GM06990 (cell line): ENCODE data around the gene GLTP.

Source experiments
- DNase-seq: peaks from one replicate; pipeline ENCODE4 v3.0.0-alpha.2; 2011; ENCODE audit not compliant: insufficient read length; ENCODE audit errors: extremely low read depth
- H3K27me3 ChIP-seq: replicated peaks from 2 replicates; pipeline ENCODE4 v1.6.0; 2011; ENCODE audit warnings: low read length; ENCODE audit not compliant: control insufficient read depth, insufficient read depth
- H3K36me3 ChIP-seq: 2 replicates; pipeline ENCODE4 v1.5.1; 2011; ENCODE audit warnings: low read length; ENCODE audit not compliant: control insufficient read depth, insufficient read depth
- H3K4me3 ChIP-seq: replicated peaks from 2 replicates; pipeline ENCODE4 v1.5.1; 2011; ENCODE audit warnings: low read depth, mild to moderate bottlenecking, control low read depth, low read length
- TF ChIP-seq, protein P1 (sequence below): IDR thresholded peaks from 2 replicates; pipeline ENCODE4 v1.5.1; 2011; ENCODE audit warnings: low read length, control low read depth, mild to moderate bottlenecking, inconsistent platforms; ENCODE audit not compliant: insufficient read depth, poor library complexity, severe bottlenecking

Gene GLTP

DNA sequence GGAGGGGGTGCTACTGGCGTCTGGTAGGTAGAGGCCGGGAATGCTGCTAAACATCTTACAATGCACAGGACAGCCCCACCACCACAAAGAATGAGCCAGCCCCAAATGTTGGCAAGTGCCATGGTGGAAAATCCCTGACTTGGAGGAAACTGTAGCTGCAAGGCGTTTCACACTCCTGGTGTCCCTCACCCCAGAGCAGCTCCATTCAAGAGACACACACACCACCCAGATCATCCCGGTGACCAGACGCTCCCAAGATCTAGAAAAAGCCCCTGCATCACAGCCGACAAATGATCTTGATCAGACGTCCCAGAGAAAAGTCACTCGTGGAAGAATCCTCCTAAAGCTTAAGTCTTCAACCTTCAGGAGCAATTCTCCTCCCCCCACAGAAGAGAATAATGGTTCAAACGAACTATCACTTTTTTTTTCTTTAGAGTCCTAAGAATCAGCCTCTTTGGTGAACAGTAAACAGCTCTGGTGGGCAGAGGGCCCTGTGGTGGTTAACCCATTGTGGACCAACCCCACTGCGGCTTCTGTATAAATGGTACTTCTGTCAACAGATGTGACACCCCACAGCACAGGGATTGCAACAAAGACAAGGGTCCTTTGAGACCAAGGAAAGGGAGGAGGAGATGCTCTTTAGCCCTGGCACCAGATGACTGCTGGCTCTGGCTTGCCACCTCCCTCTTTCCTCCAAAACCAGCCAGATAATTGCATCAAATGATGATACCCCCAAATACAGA, 2.7 kb downstream of the GLTP start:
- Histone ChIP-seq H3K36me3 (no peaks in the 10 kb centered on the region; the same call in 1 of the 2 replicates), H3K27me3 (no peaks in the 10 kb centered on the region), H3K4me3 (no peak overlapping the region)
- TF ChIP-seq, protein P1, sequence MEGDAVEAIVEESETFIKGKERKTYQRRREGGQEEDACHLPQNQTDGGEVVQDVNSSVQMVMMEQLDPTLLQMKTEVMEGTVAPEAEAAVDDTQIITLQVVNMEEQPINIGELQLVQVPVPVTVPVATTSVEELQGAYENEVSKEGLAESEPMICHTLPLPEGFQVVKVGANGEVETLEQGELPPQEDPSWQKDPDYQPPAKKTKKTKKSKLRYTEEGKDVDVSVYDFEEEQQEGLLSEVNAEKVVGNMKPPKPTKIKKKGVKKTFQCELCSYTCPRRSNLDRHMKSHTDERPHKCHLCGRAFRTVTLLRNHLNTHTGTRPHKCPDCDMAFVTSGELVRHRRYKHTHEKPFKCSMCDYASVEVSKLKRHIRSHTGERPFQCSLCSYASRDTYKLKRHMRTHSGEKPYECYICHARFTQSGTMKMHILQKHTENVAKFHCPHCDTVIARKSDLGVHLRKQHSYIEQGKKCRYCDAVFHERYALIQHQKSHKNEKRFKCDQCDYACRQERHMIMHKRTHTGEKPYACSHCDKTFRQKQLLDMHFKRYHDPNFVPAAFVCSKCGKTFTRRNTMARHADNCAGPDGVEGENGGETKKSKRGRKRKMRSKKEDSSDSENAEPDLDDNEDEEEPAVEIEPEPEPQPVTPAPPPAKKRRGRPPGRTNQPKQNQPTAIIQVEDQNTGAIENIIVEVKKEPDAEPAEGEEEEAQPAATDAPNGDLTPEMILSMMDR, result no peak
- no peak for DNase-seq

GRCh38 chr12:109876406-109876805, 3.9 kb downstream of the GLTP start:
- TF ChIP-seq, protein P1, result no peak
- no peaks in the 10 kb centered on the region; the same call in 1 of the 2 replicates for H3K36me3 ChIP-seq
- H3K27me3 ChIP-seq, result no peaks in the 10 kb centered on the region
- no peak overlapping the region for H3K4me3 ChIP-seq
- DNase-seq, result no peak

DNA sequence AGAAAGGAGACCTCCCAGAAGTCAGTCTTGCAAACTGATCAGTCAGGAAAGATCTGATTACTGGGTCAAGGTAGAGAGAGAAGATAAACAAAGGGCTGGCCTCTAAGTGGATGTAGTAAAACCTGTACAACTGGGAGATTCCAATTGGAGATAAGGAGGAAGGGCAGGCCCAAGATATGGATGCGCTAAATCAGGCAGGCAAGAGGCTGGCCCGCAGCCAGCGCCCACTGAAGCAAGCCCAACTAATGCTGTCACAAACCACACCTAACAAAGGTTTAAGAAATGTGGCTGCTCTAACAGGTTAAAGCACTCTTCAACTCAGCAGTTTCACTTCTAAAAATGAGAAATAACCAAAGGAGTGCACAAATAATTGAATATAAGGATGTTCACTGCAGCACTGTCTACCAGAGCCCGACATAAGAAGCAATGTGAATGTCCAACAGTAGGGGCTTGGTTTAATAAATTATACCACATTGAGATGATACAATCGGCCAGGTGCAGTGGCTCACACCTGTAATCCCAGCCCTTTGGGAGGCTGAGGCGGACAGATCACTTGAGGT, 4.7 kb downstream of the GLTP start:
- Histone ChIP-seq H3K4me3 (no peak overlapping the region), H3K27me3 (no peaks in the 10 kb centered on the region), H3K36me3 (no peaks in the 10 kb centered on the region; the same call in 1 of the 2 replicates)
- TF ChIP-seq, protein P1, result no peak
- DNase-seq, result peak; percentile 65

- DNase-seq, result no peak
- TF ChIP-seq, protein P1, result no peak
- no peak overlapping the region for H3K4me3 ChIP-seq
- no peaks in the 10 kb centered on the region for H3K27me3 ChIP-seq
- H3K36me3 ChIP-seq, result no peaks in the 10 kb centered on the region; the same call in 1 of the 2 replicates
Observed at GRCh38 chr12:109873653-109874052, 6.7 kb downstream of the GLTP start.

- no peaks in the 10 kb centered on the region for H3K27me3 ChIP-seq
- no peak for DNase-seq
- H3K4me3 ChIP-seq, result no peak overlapping the region
- H3K36me3 ChIP-seq, result no peaks in the 10 kb centered on the region
- TF ChIP-seq, protein P1, result no peak
Observed at GRCh38 chr12:109871668-109872314, 8.6 kb downstream of the GLTP start.
